Spleen (tissue), 7 donors: Measurements from ENCODE around the gene ATG7.

ENCODE experiments used
- POLR2AphosphoS5 ChIP-seq, 3 donors: sonication (generic); formaldehyde crosslinking; IDR thresholded peaks; one replicate each; pipeline ENCODE4 v1.5.1; 2017; ENCODE audit warnings: antibody characterized with exemption in 3 of 3
- TF ChIP-seq, protein P1 (sequence below), 11 experiments: fragments of 200-600 bp in 7 of 11; fragments of 450-650 bp in 4 of 11; sonication (generic) in 4 of 11; IDR thresholded peaks in 8 of 11; conservative IDR thresholded peaks in 3 of 11; 1 replicate in 7 of 11; 2 replicates in 4 of 11; pipeline versions ENCODE4 v1.4.0 to v1.8.0; 2016 to 2021; ENCODE audit warnings: antibody characterized with exemption in 11 of 11, inconsistent platforms in 4 of 11, mild to moderate bottlenecking in 1 of 11
- donor health status: DM: no; HTN: no; CAD: no; lungs with moderate emphysema.
- donor health status: DM: no; HTN: no; CAD: no.
- donor health status: DM: no; HTN: no; CAD: no.

DNA sequence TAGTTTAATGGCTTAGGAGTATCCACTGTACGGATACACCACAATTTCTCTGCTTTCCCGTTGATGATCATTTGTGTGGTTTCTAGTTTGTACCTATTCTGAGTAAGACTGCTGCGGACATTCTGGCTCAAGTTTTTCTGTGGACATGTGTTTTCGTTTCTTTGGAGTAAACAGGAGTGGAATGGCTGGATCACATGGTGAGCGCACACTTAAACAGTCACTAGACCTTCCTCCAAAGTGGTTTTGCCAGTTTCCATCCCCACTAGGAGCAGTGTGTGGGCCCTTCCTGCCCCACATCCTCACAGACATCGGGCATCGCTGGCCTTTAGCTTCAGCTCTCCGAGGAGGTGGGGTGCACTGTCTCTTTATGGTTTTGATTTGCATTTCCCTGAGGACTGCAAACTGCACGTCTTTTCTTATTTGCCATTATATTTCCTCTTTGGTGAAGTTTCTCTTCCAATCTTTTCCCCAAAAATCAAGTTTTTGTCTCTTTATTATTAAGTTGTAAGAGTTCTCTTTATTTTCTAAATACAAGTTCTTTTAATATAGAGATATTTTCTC lies 277.5 kb downstream of the ATG7 start:
- TF ChIP-seq, protein P1, sequence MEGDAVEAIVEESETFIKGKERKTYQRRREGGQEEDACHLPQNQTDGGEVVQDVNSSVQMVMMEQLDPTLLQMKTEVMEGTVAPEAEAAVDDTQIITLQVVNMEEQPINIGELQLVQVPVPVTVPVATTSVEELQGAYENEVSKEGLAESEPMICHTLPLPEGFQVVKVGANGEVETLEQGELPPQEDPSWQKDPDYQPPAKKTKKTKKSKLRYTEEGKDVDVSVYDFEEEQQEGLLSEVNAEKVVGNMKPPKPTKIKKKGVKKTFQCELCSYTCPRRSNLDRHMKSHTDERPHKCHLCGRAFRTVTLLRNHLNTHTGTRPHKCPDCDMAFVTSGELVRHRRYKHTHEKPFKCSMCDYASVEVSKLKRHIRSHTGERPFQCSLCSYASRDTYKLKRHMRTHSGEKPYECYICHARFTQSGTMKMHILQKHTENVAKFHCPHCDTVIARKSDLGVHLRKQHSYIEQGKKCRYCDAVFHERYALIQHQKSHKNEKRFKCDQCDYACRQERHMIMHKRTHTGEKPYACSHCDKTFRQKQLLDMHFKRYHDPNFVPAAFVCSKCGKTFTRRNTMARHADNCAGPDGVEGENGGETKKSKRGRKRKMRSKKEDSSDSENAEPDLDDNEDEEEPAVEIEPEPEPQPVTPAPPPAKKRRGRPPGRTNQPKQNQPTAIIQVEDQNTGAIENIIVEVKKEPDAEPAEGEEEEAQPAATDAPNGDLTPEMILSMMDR (IDR thresholded peaks at IDR 0.05 in 8 of 11, conservative IDR thresholded peaks at IDR 0.05 in 3 of 11), result no peak
- TF ChIP-seq POLR2AphosphoS5 (IDR thresholded peaks at IDR 0.05), result no peak
